ENCODE results near the gene OR4D10.

GRCh38 chr11:59423835-59424234, 49.3 kb upstream of the OR4D10 start:
- TF ChIP-seq CTCF (IDR thresholded peaks at IDR 0.05 in 2 of 3, conservative IDR thresholded peaks at IDR 0.05 in 1 of 3; ENCODE audit: borderline replicate concordance in 1 of 3, insufficient read depth in 1 of 3, low read depth in 2 of 3, low read length in 2 of 3): no peak
- no peak for TF ChIP-seq SRF (IDR thresholded peaks at IDR 0.05; ENCODE audit: low read depth)
- TF ChIP-seq REST (IDR thresholded peaks at IDR 0.05; ENCODE audit: low read depth): no peak
- no peak for TF ChIP-seq POLR2AphosphoS5 (IDR thresholded peaks at IDR 0.05; ENCODE audit: low read depth, low read length)
- no peak for TF ChIP-seq SIN3A (IDR thresholded peaks at IDR 0.05; ENCODE audit: low read depth)
- TF ChIP-seq ZNF274 (IDR thresholded peaks at IDR 0.05; ENCODE audit: low read depth, low read length): no peak
- TF ChIP-seq POLR2A (IDR thresholded peaks at IDR 0.05; ENCODE audit: borderline replicate concordance, extremely low read depth, insufficient read depth, insufficient read length): no peak
- TF ChIP-seq MAX (IDR thresholded peaks at IDR 0.05): no peak
- TF ChIP-seq RAD21 (IDR thresholded peaks at IDR 0.05; ENCODE audit: low read depth): no peak
- TF ChIP-seq ZFX (IDR thresholded peaks at IDR 0.05): no peak
- no peak for TF ChIP-seq SP1 (IDR thresholded peaks at IDR 0.05; ENCODE audit: low read depth)
- TF ChIP-seq EZH2 (IDR thresholded peaks at IDR 0.05): no peak
